HT1080 (cell line): ENCODE measurements around the gene SPTBN1. TPM values are rescaled to one million over a fixed set of nuclear protein-coding genes. Genes with fewer than 3 reads are reported as not detected.
"Not testable (repeated sequence)": the region's sequence is repeated elsewhere in the genome, so short reads cannot be mapped to it uniquely, and the experiment has no call there.

Source experiments
- DNase-seq: peaks from one replicate; pipeline ENCODE4 v3.0.0-alpha.2; 2015; ENCODE audit warnings: low read depth
- total RNA-seq: library from RNA; depleted of rRNA; stranded (reverse); fragments of >200 nt; shearing (Covaris generic); gene quantifications from 2 replicates; pipeline ENCODE4 v1.2.3, GENCODE V29; 2014

Gene SPTBN1
- total RNA-seq, 1 experiment from 2014 or later = 89.9 TPM

DNA sequence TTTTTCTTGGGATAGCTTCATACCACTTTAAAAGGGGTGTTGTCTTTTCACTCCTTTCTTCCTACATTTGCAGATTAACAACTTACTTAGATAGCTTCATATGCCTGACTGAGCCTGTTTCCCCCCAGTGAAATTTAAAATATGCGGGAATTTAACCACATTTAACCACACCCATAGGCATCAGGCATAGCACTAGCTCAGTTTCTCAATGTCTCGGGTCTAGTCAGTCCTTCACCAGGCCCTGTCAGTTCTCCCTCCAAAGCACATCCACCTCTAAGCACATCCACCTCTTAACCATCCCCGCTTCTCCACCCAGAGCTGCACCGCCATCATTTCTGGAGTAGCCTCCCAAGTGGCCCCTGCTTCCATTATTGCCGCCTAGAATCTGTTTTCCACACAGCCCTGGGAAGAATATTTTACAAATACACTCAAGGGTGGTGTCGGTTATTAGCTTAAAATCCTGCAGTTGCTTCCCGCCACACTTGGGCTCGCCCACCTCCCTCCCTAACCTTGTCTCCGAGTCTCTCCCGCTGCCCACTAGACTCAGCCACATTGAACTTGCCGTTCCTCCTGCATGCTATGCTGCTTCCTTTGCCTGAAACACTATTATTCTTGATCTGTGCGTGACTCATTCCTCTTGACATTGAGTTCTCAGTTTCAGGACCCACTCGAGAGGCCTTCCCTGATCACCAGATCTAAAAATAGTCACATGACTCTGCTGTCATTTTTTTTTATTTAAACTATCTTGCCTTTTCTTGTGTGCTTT, 68.3 kb downstream of the SPTBN1 start:
- peak; percentile 85 for DNase-seq

DNA sequence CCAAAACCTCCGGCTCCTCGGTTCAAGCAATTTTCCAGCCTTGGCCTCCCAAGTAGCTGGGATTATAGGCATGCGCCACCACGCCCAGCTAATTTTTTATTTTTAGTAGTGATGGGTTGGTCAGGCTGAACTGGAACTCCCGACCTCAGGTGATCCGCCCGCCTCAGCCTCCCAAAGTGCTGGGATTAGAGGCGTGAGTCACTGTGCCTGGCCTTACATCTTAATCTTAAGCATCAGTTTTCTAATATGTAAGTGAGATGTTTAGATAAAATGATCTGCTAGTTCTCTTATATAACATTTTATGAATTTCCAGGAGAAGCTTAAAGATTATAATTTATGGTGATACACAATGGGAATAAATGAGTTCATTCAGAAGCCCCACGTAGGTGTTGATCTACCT, 69.2 kb downstream of the SPTBN1 start:
- DNase-seq = no peak

DNA sequence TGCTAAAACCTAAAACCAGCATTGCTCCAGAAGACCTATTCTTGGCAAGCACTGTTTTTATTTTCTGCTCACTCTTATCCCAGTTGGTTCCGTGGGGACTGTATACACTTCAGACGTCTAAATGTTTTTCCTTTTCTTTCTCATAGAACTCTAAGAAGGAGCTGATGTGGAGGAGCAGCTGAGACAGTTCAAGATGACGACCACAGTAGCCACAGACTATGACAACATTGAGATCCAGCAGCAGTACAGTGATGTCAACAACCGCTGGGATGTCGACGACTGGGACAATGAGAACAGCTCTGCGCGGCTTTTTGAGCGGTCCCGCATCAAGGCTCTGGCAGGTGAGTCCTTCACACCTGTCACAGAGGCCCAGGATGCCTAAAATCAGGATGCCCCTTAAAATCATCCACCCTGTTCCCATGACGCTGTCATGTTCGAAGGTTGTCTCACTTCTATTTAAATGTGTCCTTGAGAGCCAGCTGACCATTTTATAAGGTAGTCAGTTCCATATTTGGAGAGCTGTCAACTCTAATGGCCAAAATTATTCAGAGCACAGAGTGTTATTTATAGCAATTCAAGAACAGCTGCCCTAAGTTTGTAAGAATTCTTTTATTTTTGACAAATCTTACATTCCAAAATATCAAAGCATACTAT, 70.2 kb downstream of the SPTBN1 start:
- no peak for DNase-seq

DNA sequence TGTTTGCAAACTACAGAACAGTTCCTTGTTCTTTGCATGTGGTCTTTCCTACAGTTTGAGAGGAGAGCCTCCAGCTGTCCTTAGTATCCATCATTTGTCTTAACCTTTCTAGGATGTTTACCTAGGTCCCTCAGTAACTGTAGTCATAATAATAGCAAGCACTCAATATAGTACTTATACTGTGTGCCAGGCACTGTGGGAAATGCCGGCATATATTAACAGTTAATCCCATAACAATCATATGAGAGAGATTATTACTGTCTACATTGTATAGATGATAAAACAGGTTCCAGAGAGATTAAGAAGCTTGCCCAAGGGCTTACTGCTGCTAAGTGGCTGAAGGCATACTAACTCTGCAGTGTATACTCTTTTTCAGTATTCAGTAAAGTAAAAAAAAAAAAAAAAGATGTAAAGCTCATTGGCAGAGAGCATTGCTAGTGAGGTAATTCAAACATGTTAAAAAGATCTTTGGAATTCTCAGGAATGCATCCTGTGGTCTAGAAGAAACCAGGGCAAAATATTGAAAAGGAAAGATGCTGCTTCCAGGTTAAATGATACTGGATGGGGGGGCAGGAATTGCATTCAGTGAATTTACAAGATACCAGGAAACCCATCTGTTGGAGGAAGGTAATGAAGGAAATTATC, 72.3 kb downstream of the SPTBN1 start:
- DNase-seq = no peak

DNA sequence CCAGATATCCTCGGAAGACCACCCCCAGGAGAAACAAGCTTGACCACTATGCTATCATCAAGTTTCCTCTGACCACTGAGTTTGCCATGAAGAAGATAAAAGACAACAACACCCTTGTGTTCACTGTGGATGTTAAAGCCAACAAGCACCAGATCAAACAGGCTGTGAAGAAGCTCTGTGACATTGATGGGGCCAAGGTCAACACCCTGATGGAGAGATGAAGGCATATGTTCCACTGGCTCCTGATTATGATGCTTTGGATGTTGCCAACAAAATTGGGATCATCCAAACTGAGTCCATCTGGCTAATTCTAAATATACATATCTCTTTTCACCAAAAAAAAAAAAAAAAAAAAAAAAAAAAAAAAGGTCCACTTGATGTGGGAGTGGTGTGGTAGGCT, 73.4 kb downstream of the SPTBN1 start:
- not testable (repeated sequence) for DNase-seq

DNA sequence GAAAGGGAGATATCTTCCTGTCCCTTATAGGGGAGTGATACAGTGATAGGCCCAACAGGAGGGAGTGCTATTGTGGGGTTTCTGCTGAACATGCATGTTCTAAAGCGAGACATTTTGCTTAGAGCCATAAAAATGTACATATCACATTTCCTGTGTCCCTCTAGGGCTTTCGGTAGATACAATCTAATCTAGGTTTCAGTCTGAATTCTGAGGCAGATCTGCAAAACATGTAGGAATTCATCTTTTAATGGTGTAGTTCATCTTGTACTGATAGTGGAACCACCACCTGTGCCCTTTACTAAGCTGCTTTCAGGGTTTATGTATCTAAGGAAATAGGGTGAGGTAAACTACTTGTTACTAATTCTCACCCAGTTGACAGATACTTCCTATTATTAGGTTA, 73.8 kb downstream of the SPTBN1 start:
- no peak for DNase-seq

DNA sequence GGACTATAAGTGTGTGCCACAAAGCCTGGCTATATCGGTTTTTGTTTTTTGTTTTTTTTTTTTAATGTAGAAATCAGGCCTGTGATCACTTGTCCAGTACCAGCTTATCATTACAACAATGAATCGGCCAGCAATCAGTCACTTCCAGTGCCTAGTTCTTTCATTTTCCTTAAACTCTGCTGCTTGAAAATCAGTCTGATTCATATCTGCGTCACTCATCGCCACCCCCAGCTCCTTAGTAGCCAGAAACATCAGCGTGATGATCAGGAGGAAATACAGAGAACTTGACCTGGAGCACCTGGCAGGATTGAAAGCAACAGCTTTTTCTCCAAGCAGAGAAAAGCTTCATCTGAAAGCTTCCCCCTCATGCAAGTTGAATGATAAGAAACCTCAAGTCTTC, 75.4 kb downstream of the SPTBN1 start:
- peak; percentile 89 for DNase-seq

DNA sequence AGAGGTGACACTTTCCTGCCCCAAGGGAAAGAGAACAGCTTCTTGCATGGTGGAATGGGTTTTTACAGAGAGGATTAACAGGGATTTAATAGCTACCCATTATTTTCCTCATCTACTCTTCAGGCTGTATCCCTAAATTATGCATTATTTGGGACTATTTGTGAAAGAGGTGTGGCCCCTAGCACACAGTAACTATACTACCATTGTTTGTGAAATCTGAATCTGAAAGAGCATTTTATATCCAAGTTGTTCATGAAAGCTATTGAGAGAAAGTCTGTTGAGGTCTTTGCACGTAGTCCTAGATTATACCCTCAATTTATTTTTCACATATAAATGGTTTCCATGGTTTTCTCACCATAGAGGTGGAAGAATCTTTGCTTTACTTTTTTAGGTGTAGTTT, 78.1 kb downstream of the SPTBN1 start:
- no peak for DNase-seq

DNA sequence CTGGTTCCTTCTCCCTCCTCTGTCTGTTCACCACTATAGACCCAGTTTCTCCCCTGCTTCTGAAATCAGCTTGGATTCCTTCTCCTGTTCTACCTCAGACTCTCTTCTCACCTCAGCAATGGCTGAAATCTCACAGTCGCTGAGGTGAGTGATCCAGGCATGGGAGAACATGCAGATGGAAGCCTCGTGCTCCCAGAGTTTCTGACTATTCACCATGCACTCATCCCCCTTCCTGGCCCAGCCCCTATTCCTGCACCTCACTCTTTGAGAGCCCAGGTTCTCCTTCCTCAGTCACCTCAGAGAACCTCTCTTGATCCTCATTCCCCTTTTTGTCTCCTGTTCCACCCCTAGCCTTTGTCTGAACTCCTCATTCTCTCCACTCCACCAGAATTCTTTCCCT, 78.5 kb downstream of the SPTBN1 start:
- no peak for DNase-seq

DNA sequence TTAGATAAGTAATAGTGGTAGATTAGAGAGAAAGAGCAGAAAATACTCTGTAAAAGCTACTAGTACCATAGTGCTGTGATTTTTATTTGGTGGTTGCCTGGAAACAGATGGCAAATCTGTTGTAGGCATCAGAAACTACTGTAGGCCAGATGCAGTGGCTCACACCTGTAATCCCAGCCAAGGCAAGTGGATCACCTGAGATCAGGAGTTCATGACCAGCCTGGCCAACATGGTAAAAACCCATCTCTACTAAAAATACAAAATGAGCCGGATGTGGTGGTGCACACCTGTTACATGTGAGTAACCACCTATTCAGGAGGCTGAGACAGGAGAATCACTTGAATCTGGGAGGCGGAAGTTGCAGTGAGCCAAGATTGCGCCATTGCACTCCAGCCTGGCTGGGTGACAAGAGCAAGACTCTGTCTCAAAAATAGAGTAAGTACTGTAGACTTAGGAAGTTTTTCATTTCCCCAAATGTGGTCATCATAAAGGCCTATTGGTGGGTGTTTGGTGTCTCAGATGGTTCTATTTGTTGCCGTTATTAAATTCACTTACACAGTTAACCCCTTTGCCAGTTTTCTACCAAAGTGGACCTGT, 79.6 kb downstream of the SPTBN1 start:
- no peak for DNase-seq

DNA sequence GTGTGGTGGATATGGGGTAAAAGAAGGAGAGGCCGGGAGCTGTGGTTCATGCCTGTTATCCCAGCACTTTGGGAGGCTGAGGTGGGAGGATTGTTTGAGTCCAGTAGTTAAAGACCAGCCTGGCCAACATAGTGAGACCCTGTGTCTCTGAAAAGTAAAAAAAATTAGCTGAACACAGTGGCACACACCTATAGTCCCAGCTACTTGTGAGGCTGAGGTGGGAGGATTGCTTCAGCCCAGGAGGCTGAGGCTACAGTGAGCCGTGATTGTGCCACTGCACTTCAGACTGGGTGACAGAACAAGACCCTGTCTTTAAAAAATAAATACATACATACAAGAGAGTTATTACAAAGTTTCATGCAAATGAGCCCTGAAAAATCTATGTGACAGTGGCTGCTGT, 80.6 kb downstream of the SPTBN1 start:
- no peak for DNase-seq

DNA sequence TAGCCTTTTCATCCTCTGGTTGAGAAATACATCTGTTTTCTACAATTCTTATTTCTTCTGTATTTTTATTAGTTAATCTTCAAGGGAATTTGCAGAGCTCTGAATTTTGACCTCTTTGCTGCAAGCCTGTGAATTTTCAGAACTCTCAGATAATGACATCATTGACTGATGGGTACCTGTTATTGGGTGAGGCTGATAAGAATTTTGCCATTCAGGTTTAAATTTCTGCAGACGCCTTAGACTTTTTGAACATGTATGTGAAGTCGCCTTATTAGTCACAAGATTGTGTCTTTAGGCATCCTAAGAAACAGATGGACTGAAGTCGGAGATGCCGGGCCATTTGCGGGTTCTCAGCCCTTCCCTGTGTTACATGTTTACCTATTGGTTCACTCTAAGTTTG, 82.4 kb downstream of the SPTBN1 start:
- no peak for DNase-seq

DNA sequence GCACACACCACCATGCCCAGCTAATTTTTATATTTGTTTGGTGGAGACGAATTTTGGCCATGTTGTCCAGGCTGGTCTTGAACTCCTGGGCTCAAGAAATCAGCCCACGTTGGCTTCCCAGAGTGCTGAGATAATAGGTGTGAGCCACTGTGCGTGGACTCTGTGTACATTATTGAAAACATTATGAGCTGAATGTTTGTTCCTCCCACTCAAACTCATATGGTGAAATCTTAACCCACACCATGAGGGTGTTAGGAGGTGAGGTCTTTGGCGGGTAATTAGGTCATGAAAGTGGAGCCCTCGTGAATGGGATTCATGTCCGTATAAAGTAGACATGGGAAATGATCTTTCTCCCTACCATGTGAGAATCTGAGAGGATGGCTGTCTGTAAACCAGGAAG, 83.6 kb downstream of the SPTBN1 start:
- no peak for DNase-seq

DNA sequence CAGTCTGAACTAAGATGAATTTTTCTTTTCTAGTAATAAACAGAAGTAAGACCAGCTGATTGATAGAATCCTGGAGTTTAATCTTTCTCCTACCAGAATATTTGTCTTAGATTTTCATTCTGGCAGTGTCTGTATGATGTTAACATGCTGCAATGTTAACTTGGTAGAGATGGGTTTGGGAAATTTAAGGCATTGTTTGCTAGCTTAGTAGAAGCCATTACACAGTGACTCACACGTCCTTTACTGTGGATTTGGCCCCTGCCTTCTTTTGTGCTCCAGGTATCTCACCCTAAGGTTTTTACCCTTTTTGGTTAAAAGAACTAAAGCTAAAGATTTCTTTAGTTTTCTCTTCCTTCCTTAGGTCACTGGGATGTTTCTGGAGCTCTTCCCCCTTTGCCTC, 84.1 kb downstream of the SPTBN1 start:
- DNase-seq = no peak

DNA sequence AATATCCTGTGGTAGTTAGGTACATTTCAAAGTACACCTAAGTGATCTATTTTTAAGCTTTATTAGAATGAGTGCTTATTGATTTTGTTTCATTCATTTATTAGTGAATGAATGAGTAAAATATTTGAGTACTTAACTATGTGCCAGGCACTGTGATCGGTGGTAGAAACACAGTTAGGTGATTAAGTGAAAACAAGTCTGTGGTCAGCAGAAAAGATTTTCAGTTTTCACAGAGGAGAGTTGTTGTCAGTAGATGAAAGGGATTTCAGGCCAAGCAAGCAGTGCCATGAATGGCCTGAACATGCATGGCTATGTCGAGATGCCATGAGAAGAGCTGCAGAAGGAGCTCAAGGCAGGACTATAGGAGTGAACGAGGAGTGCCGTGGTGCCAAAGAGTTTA, 85.9 kb downstream of the SPTBN1 start:
- no peak for DNase-seq

DNA sequence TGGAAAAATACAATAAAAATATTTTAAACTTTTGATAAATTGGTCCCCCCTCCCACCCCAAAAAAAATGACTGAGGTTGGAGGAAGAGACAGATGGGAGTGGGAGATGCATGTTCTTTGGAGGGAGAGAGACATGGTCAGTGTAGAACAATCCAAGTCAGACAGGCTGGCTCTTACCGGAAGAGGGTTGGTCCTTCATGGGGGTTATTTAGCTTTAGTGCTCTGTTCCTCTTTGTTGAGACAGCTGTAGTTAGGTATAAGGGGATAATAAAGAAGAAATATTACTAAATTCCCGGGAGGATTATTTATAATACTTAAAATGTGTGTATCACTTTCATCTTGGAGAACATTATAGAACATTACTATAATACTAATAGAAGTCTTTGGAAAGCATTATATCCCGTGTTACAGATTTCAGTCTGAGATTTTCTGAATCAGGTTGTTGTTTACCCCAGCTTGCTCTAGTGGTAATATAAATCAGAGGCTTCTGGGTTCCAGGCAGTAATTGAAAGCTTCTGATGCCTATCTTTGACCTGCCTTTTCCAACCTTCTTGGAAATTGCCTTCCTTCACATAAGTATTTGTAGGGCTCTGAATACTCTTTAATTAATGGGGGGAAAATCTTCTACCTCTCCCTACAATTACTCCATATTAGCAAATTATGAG, 87.7 kb downstream of the SPTBN1 start:
- no peak for DNase-seq

DNA sequence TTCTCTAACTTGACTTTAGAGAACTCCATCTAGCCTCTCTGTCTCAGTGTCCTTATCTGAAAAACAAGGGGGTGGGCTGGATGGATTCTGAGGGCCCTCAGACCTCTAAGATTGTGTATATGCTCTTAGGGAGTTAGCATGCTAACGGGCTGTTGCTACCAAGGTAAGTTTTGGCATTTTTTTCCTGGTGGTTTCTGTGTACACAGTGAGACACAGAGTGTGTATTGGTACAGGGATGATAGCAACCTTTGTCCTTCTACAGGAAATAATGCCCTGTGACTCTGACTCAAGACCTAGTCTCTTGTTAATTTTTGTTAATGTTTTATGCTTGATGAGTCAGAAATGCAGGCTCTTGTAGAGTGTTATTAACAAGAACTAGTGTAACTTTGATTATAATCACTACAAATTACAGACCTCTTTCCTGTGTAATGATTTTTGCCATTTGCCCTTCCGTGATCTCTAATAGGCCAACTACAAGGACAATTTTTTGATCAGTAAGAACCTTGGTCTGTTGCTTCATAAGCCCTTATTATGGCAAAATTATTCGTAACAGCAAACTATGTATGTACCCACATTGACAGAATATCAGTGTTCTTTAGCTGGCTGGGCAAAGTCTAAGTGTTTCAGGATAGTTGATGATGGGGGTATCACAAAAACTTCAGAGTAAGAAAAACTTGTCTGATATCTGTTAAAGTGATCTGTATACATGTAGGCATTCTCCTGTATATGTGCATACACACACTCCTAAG, 89.7 kb downstream of the SPTBN1 start:
- peak; percentile 87 for DNase-seq

DNA sequence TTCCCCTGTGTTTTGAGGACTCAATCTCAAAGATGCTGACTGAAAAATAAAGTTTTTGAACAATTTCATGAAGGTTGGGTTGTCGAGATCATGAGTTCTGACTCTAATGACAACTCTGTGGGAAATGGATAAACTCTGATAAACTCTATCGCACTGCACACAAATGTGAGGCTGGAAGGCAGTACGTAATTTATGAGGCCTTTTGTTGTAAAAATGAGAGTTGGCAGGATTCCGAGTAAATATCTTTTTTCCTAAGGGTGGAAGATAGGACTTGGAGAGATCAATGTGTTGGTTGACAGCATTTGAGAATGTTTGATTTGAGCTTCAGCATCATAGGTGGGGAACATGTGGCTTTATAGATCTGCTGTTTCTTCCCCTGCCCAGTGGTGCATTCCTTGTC, 90.4 kb downstream of the SPTBN1 start:
- DNase-seq = no peak

DNA sequence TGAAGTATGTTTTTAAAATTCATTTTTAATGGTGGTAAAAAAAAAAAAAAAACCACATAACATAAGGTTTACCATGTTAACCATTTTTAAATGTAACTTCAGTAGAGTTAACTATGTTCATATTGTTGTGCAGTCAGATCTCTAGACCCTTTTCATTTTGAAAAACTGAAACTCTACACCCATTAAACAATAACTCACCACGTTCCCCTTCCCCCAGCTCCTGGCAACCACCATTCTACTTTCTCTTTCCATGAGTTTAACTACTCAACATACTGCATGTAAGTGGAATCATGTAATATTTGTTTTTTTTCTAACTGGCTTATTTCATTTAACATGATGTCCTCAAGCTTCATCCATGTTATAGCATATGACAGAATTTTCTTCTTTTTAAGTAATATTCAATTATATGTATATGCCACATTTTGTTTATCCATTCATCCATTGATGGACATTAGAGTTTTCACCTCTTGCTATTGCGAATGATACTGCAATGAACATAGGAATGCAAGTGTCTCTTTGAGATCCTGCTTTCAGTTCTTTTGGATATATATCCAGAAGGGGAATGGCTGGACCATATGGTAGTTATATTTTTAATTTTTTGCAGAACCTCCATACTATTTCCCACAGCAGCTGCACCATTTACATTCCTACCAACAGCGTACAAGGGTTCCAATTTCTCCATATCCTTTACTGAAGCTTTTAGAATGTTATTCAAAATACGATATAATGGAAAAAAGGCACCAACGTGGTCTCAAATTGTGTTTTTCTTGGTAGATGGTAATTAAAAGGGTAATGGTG, 91.0 kb downstream of the SPTBN1 start:
- DNase-seq = no peak

DNA sequence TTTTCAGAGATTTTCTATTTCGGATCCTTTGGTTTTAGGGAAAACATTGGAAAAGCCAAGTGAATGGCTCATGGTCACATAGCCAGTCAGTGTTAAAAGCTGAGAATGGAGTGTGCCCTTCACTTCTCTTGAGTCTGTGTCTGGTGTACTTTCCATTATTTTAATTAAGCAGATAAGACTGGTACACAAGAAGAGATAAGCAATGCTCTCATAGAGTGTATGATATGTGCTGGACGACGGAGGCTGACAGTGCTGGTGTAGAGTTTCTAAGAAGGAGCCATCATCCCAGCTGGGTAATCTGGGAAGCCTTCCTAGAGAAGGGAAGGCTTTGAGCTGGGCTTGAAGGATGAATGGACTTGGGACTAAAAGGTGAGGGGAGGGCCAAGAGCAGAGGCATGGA, 93.3 kb downstream of the SPTBN1 start:
- DNase-seq = no peak
